GM21737 (cell line): ENCODE measurements around the gene PPP1R14D.

ENCODE experiments used
- ATAC-seq: cut with Tn5 transposase; IDR thresholded peaks from one replicate; pipeline ENCODE4 v1.9.1; 2021; ENCODE audit warnings: mild to moderate bottlenecking, moderate library complexity; ENCODE audit not compliant: unreplicated experiment

PPP1R14D gene

GRCh38 chr15:40823572-40824343 is 4.8 kb downstream of the PPP1R14D start:
- ATAC-seq = no peak

- no peak for ATAC-seq
Measured at GRCh38 chr15:40821195-40821594, 7.3 kb downstream of the PPP1R14D start.

- ATAC-seq = no peak
Measured at GRCh38 chr15:40819048-40819447, 9.5 kb downstream of the PPP1R14D start.

- ATAC-seq = no peak
Measured at GRCh38 chr15:40815042-40815698, 13.3 kb downstream of the PPP1R14D start.

DNA sequence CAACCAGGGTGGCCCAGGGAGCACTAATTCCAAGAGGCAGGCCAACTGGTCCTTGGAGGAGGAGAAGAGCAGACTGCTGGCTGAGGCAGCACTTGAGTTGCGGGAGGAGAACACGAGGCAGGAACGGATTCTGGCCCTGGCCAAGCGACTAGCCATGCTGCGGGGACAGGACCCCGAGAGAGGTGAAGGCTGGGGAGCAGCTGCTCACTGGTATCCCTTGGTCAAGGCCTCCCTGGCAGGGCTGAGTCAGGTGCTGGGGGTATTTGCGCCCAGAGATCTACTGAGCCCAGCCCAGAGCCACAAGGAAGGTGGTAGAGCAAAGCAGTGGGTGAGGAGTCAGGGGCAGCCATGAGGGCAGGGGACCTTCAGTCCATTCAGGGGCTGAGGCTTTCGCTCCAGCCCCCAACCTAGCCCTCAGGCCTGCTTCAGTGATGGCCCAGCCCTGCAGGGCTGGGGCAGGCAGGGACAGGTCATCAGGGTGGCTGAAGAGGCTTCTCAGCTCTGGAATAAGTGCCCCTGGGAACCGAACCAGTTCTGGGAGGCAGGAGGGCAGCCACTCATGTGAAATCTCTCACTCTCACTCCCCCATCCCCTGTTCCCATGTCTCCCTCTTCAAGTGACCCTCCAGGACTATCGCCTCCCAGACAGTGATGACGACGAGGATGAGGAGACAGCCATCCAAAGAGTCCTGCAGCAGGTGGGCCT is 15.6 kb downstream of the PPP1R14D start:
- ATAC-seq = no peak

DNA sequence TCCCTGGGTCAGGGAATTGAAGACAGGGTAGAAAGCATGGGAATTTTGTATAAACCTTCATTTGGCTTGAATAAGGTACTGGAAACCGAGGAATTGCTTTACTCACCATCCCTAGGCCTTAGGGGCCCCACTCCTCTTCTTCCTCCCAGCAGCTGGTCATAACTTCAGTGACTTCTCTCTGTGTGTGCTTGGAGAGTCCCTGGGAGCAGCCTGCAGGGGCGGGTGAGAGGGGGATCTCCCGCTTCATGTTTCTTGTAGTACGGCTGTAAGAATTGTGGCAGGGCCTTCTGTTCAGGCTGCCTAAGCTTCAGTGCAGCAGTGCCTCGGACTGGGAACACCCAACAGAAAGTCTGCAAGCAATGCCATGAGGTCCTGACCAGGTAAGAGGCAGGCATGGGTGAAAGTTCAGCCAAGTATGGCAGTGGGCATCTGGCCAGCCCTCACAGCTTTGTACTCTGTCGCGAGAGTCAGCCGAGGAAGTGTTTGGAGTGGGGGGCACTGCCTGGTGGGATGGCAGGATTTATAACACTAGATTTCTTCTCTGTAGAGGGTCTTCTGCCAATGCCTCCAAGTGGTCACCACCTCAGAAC is 19.6 kb downstream of the PPP1R14D start:
- ATAC-seq = no peak

GRCh38 chr15:40807888-40808461 is 20.5 kb downstream of the PPP1R14D start:
- ATAC-seq = no peak

DNA sequence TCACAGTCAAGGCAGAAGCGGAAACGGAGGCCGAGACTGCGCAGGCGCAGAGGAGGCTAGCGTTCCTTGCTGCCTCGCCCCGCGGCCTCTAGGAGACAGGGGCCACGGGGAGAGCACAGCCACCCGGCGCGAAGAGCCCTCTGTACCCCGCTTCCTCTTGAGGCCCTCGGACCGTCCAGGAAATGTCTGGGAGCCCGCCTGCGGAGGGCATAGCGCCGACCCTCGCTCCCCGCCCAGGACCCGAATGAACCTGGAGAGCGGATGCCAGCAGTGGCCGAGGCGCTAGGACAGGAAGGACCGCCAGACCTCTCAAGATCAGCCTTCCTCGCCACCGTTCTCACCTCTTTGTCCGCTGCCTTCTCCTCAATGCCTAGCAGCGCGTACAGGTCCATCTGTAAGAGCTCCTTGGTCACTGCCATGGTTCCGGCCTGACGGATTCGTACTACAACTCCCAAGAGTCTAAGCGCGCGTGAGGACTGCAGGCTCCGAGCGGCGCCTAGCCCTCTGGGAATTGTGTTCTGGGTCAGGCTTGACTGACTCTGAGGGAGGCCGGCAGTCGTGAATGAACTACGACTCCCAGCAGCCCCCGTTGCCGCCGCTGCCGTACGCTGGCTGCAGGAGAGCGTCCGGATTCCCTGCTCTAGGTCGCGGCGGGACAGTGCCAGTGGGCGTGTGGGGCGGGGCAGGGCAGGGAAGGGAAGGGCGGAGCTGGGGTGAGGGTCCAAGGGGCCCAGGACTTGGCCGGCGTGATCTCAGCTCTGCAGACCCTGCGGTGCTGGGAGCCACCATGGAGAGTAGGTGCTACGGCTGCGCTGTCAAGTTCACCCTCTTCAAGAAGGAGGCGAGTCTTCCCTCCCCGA is 21.2 kb downstream of the PPP1R14D start, which contains the start of the genes DNAJC17 and ZFYVE19:
DNAJC17 (minus strand) TSS at position 446 of the 860 bp plus-strand sequence; CDS start at position 419, 27 bp downstream.
ZFYVE19 (plus strand) TSS at position 62 of the 860 bp plus-strand sequence; CDS start at position 563, 501 bp downstream.
- peak; percentile 94 for ATAC-seq

- no peak for ATAC-seq
Measured at GRCh38 chr15:40806672-40807027, 21.9 kb downstream of the PPP1R14D start.

DNA sequence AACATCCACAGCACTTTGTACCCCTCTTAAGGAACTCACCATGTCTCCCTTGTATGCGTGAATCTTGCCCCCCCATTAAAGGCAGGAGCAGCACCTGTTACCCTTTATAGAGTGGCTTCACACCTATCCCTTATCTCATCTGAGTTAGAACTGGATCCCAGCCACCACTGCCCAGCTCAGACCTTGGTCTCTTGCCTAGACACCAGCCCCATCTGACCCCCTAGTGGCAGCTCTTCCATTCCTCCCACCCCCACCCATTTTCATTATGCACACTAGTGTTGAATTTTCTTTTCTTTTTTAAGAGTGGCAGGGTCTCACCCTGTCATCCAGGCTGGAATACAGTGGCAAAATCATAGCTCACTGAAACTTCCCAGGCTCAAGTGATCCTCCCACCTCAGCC is 24.8 kb downstream of the PPP1R14D start:
- ATAC-seq = no peak

- no peak for ATAC-seq
Measured at GRCh38 chr15:40803076-40803475, 25.4 kb downstream of the PPP1R14D start.

DNA sequence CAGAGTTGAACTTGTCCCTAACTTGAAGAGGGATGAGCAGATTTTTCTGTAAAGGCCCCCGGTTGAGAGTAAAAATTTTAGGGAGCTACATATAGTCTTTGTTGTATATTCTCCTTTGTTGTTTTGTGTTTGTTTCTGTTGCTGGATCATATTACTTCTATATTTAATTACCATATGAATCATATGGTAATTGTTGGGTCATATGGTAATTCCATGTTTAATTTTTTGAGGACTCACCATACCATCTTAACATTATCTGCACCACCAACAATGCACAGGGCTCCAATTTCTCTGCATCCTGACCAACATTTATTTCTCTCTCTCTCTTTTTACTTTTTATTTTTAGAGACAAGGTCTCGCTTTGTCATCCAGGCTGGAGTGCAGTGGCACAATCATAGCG is 29.0 kb downstream of the PPP1R14D start:
- ATAC-seq = no peak

DNA sequence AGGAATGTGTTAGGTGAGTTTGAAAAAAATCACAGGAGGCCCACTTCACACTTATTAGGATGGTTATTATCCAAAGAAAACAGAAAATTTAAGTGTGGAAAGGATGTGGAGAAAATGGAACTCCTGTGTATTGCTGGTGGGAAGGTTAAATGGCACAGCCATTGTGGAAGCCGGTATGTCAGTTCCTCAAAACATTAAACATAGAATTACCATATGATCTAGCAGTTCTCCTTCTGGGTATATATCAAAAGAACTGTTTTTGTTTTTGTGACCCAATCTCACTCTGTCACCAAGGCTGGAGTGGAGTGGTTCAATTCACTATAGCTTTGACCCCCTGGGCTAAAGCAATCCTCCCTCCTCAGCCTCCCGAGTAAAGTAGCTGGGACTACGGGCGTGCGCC is 32.0 kb downstream of the PPP1R14D start:
- ATAC-seq = no peak

DNA sequence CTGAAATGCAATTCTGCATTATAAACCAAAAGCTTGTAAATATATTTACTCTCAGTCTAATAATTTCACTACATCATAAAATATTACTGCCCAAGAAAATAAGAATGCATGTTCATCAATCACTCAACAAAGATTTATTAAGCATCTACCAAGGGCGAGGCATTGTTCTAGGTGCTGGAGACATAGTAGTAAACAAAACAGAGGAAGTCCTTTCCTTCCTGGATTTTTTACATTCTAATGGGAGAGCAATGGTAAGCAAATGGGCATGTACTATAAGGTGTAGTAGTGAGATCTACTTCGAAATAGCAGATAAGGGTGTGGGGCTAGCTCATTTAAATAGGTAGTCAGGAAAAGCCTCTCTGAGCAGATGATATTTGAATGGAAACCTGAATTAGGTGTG is 32.5 kb downstream of the PPP1R14D start:
- no peak for ATAC-seq

DNA sequence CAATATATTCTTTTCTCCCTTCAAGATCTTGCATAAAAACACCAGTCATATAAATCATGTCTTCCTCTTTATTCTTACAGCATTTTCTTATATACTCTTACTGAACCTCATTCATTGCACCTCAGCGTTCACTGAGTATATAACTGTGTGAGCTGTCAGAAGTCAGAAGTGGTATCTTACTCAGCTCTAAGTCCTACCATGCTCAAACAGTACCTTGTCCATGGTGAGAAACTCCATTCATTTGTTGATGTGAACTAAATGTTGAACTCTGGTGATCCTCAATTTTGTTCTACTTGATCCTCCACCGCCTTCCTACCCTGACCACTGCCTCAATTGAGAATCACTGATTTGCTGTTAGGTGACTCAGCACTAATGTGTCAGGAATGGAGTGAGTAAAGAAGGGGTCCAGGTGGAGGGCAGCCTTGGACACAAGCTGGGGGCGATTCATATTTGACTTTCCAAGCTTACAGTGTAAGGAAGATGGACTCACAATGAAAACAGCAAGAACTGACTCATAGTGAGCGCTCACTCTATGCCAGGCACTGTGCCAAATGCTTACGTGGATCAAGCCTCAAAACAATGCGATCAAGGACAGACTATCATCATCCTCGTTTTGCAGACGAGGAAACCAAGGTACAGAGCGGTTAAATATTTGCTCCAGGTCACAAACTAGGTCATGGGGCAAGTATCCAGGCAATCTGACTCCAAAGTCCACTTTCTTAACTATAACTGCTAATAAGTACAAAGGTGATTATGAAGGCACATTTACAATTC is 35.1 kb downstream of the PPP1R14D start:
- ATAC-seq = no peak

DNA sequence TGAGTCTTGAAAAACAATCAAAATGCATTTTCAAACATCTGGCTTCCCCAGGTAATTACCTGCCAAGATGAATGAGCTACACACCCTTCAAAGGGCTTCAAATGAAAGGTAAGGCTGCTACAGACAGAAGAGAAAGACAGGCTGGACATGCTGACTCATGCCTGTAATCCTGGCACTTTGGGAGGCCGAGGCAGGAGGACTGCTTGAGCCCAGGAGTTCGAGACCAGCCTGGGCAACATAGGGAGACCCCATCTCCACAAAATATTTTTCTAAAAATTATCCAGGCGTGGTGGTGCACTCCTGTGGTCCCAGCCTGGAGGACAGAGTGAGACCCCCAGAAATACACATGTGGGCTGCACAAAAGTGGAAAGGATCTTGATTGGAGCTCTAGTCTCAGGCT is 36.1 kb downstream of the PPP1R14D start:
- ATAC-seq = no peak

GRCh38 chr15:40790718-40791117 is 37.8 kb downstream of the PPP1R14D start:
- no peak for ATAC-seq

DNA sequence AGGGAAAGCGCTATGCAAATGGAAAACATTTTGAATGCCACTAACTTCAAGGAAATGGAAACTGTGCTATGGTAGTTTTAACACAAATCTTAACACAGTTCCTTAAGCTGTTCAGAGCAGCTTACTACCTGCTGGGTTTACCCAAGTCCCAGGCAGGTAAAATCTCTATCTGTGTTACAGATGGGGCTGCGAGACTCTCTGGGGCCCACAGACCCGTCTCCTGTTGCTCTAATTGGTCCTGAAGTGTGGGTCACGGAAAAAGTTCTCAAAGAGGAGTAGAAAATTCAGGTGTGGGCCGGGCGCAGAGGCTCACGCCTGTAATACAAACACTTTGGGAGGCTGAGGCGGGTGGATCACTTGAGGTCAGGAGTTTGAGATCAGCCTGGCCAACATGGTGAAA is 38.5 kb downstream of the PPP1R14D start:
- no peak for ATAC-seq

DNA sequence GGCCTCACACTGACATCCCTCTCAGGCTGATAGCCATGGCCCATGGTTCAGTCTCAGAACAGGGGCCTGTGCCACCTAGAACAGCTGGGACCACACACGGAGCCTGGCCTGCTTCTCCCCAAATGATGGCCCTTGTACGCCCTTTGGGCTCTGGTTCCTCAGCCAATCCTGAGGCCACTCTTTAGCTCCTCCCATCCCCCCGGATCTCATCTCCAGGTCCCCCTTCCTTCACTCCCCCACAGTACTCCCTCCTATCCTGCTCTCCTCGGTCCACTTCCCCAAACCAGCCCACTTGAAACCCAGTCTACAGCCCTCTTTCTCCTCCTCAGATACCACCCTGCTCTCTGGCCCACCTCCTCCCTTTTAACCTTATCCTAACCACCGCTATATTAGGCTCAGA is 39.4 kb downstream of the PPP1R14D start:
- no peak for ATAC-seq
